ENCODE measurements around the gene BTBD2. TPM values are rescaled to one million over a fixed set of nuclear protein-coding genes. Genes with fewer than 3 reads are reported as not detected.

The BTBD2 gene
- total and polyA plus RNA-seq, 2 experiments from 2014 or later: 126 to 155 TPM

GRCh38 chr19:2041683-2042484, 26.4 kb upstream of the BTBD2 start:
- DNase-seq (ENCODE audit: low read depth in 1 of 2, low spot score in 1 of 2): peak; percentile 96
- Histone ChIP-seq H3K4me1 (ENCODE audit: low read depth) (peaks cover 22% of the 10 kb centered on the region), H3K27me3 (no peaks in the 10 kb centered on the region), H3K27ac (peak overlapping the region; percentile 70), H3K4me3 (peak overlapping the region; percentile 16), H3K36me3 (no peaks in the 10 kb centered on the region), H3K9me3 (ENCODE audit: low read depth) (no peaks in the 10 kb centered on the region)
- no peak for TF ChIP-seq CTCF (IDR thresholded peaks at IDR 0.05; ENCODE audit: low read depth, low read length)

DNA sequence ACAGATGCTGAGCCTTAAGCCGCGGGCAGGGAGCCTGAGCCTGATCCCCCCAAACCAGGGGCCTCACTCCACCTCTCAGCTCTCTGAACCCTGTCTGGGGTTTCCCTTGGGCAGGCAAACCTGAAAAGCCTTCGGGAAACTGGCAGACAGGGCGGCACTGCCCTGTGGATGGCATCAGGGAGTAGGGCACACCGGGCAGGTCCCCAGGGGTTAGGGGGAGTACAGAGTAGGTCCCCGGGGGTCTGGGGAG, 25.8 kb upstream of the BTBD2 start:
- Histone ChIP-seq H3K27me3 (no peaks in the 10 kb centered on the region), H3K36me3 (no peaks in the 10 kb centered on the region), H3K4me1 (ENCODE audit: low read depth) (peaks cover 22% of the 10 kb centered on the region), H3K9me3 (ENCODE audit: low read depth) (no peaks in the 10 kb centered on the region), H3K4me3 (peak overlapping the region; percentile 16), H3K27ac (peak overlapping the region; percentile 70)
- no peak for DNase-seq (ENCODE audit: low read depth in 1 of 2, low spot score in 1 of 2)
- TF ChIP-seq CTCF (IDR thresholded peaks at IDR 0.05; ENCODE audit: low read depth, low read length): no peak

DNA sequence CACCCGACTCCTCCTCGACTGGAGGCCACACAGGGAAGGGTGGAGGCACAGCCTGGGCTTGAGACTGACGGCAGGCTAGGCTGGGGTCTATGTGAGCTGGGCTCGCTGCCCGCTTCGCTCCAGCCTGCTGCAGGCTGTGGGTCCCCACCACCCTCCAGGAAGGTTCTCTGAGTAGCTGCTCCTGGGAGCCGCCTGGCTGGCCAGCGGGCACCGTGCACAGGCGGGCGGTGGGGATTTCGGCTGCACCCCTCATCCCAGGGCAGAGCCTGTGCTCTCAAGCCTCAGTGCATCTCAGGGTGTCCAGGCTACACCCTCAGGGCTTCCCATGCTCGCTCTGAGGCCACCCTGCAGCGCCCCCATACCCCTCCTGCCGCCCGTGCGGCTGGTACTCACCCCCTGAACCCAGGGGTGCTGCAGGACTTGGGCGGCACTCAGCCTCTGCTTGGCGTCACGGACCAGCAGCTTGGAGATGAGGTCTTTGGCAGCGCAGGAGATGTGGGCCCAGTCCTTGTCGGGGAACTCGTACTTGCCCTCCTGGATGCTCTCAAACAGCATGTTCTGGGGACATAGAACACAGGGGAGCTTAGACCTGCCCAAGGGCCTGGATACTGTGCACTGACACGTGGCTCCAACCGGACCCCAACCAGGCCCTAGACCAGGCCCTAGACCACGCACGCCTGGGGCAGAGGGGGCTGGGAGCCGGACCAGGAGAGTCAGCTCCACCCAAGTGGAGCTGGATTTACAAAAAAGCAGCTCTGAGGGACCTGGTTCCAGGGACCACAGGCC, 25.3 kb upstream of the BTBD2 start:
- Histone ChIP-seq H3K36me3 (no peaks in the 10 kb centered on the region), H3K4me1 (ENCODE audit: low read depth) (peaks cover 22% of the 10 kb centered on the region), H3K9me3 (ENCODE audit: low read depth) (no peaks in the 10 kb centered on the region), H3K27me3 (no peaks in the 10 kb centered on the region), H3K27ac (peak overlapping the region; percentile 70), H3K4me3 (no peak overlapping the region)
- DNase-seq (ENCODE audit: low read depth in 1 of 2, low spot score in 1 of 2): no peak
- no peak for TF ChIP-seq CTCF (IDR thresholded peaks at IDR 0.05; ENCODE audit: low read depth, low read length)

DNA sequence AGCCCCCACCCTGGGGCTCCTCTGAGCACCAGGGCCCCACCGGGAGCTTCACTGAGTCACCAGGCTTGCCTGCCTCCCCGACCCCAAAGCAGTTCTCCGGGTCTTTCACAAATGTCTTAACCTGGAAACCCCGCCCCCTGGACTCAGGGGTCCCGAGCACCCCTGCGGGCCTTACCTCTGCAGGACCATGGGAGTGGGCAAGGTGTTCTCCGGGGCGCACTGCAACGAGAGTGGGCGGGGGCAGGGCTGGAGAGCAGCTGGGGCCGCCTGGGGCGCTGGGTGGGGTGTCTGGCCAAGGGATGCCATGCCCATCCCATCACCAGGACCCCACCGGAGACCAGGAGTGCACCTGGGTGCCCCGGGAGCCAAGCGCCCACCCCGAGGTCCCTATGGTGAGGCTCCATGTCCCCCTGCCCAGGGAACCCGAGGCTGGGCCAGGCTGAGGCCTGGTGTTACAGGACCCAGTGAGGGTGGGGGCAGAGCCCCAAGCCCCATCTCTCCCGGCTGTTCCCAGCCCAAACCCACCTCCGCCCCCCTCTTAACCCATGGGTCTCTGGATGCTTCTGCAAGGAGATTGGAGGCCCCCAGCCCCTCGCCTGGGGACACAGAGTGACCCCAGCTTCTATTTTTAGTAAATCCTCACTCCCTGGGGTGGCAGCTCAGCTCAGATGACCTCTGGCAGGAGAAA, 24.6 kb upstream of the BTBD2 start:
- Histone ChIP-seq H3K36me3 (no peaks in the 10 kb centered on the region), H3K27ac (peak overlapping the region; percentile 32), H3K4me1 (ENCODE audit: low read depth) (peaks cover 22% of the 10 kb centered on the region), H3K27me3 (no peaks in the 10 kb centered on the region), H3K9me3 (ENCODE audit: low read depth) (no peaks in the 10 kb centered on the region), H3K4me3 (no peak overlapping the region)
- TF ChIP-seq CTCF (IDR thresholded peaks at IDR 0.05; ENCODE audit: low read depth, low read length): no peak
- DNase-seq (ENCODE audit: low read depth in 1 of 2, low spot score in 1 of 2): no peak

DNA sequence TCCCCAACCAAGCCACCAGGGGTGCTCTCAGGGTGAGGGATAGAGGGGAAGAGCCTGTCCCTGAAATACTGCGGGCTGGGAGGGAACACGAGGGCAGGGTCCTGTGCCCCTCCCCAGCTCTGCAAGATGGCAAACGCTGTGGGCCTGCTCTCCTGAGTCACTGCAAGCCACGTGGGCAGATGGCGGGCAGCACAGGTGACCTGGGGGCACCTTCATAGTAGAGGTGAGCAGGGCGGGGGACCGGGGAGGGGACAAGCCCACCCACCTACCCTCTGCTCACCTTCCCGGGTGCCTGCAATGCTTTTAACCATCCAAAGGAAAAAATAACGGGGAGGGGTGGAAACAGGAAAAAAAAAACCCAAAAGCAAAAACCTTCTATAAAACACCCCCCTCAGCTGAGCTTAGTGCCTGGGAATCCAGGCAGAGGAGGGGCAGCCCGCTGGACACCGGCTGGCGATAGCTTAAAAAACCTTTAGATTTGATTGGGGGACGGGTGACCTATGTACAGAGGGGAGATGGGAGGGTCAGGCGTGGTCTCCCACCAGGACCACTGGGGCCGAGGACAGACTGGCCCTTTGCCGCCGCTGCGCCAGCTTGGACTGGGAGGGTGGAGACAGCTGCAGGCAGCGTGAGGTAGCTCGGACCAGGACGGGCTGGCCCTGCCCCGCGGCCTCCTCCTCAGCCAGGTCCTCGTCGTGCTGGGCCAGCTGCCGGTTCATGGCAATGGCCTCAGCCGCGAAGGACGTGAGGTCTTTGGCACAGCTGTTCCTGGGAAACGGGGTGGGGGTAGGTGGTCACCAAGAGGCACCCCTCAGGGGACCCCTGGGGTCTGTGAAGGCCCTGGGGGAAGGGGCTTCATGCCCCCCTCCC, 23.8 kb upstream of the BTBD2 start:
- peaks cover 22% of the 10 kb centered on the region for H3K4me1 ChIP-seq (ENCODE audit: low read depth)
- DNase-seq (ENCODE audit: low read depth in 1 of 2, low spot score in 1 of 2): no peak
- H3K4me3 ChIP-seq: no peak overlapping the region
- no peaks in the 10 kb centered on the region for H3K36me3 ChIP-seq
- H3K27ac ChIP-seq: peak overlapping the region; percentile 32
- TF ChIP-seq CTCF (IDR thresholded peaks at IDR 0.05; ENCODE audit: low read depth, low read length): no peak
- no peaks in the 10 kb centered on the region for H3K27me3 ChIP-seq
- H3K9me3 ChIP-seq (ENCODE audit: low read depth): no peaks in the 10 kb centered on the region
